ENCODE data around the gene PAM16. TPM values are rescaled to one million over a fixed set of nuclear protein-coding genes. Genes with fewer than 3 reads are reported as not detected.
"Not testable (repeated sequence)": the region's sequence is repeated elsewhere in the genome, so short reads cannot be mapped to it uniquely, and the experiment has no call there.

The PAM16 gene
- total RNA-seq (2022) = 71.8 and 117 TPM in 2 replicates
- percentile 48 among the genes with signal in this experiment for Bru-seq, nascent RNA
- BruChase-seq, experiment 1, labeled RNA remaining after a 6-hour chase = percentile 57 among the genes with signal in this experiment
- BruChase-seq, experiment 2, labeled RNA remaining after a 2-hour chase = percentile 50 among the genes with signal in this experiment
- long read RNA-seq, transcript PAM16-201 (5 exons, 587 nt) = major isoform, 40 of 58 reads
- long read RNA-seq, partial matches to known transcripts = 0 of 58 reads
- long read RNA-seq, other reads (novel, unspliced or antisense) = 9 of 58 reads

- peaks cover 8% of the 10 kb centered on the region for H3K4me1 Mint-ChIP-seq (ENCODE audit: insufficient read depth, unreplicated experiment)
- H3K27ac Mint-ChIP-seq (ENCODE audit: low read depth, unreplicated experiment) = peak within 1 kb of the TSS; percentile 81
These were observed at the start of gene PAM16 for GRCh38 chr16:4350787-4351659. Gene PAM16, minus strand, starts transcription at chr16:4351321. Its CDS starts 87 bp downstream, at chr16:4351234.

GRCh38 chr16:4399001-4399730 lies 48.0 kb upstream of the PAM16 start:
- CTCF ChIA-PET = interaction anchor here (0.5 to 10.1 kb wide), 7 partner anchors 9 to 840 kb away, joined by 3 to 263 read pairs (median 40); partner anchors contain the start of genes PAM16 and VASN
- POLR2A ChIA-PET = no interaction called here
- no peak overlapping the region for H3K27ac Mint-ChIP-seq (ENCODE audit: low read depth, unreplicated experiment)
- no peak for TF ChIP-seq CTCF (IDR thresholded peaks at IDR 0.05; ENCODE audit: unreplicated experiment)
- BruUV-seq (replicated peaks) = no TSS peak
- H3K4me3 Mint-ChIP-seq (ENCODE audit: unreplicated experiment) = no peak overlapping the region
- DNase-seq (ENCODE audit: unreplicated experiment) = no peak
- no peaks in the 10 kb centered on the region for H3K9me3 Mint-ChIP-seq (ENCODE audit: unreplicated experiment)
- H3K36me3 Mint-ChIP-seq (ENCODE audit: insufficient read depth, unreplicated experiment) = peaks cover 13% of the 10 kb centered on the region
- intact Hi-C loops (cut with micrococcal nuclease) = no loop called here
- no peaks in the 10 kb centered on the region for H3K4me1 Mint-ChIP-seq (ENCODE audit: insufficient read depth, unreplicated experiment)
- no peaks in the 10 kb centered on the region for H3K27me3 Mint-ChIP-seq (ENCODE audit: insufficient read depth, unreplicated experiment)

More at GRCh38 chr16:4350787-4351659, at the start of gene PAM16:
- no peak for TF ChIP-seq CTCF (IDR thresholded peaks at IDR 0.05; ENCODE audit: unreplicated experiment)
- H3K9me3 Mint-ChIP-seq (ENCODE audit: unreplicated experiment) = no peaks in the 10 kb centered on the region
- BruUV-seq (replicated peaks) = TSS peak; percentile 38
- intact Hi-C loops (cut with micrococcal nuclease) = loop anchor here (5.0 kb wide), 1 partner anchor 606 kb away; the partner anchor contains the start of gene SEC14L5
- CTCF ChIA-PET = interaction anchor here (0.8 to 6.9 kb wide), 6 partner anchors 8 to 151 kb away, joined by 3 to 75 read pairs (median 3); no protein-coding TSS in a partner anchor
- POLR2A ChIA-PET = interaction anchor here (0.7 to 1.5 kb wide), 11 partner anchors 23 to 1141 kb away, joined by 3 to 6 read pairs (median 4); no protein-coding TSS in a partner anchor
- H3K4me3 Mint-ChIP-seq (ENCODE audit: unreplicated experiment) = peak within 1 kb of the TSS; percentile 89
- peak; percentile 95 for DNase-seq (ENCODE audit: unreplicated experiment)
- no peaks in the 10 kb centered on the region for H3K27me3 Mint-ChIP-seq (ENCODE audit: insufficient read depth, unreplicated experiment)
- H3K36me3 Mint-ChIP-seq (ENCODE audit: insufficient read depth, unreplicated experiment) = no peaks in the 10 kb centered on the region

GRCh38 chr16:4395055-4395726 lies 44.1 kb upstream of the PAM16 start:
- Mint-ChIP-seq H3K27ac (ENCODE audit: low read depth, unreplicated experiment) (no peak overlapping the region), H3K4me1 (ENCODE audit: insufficient read depth, unreplicated experiment) (peaks cover 14% of the 10 kb centered on the region), H3K27me3 (ENCODE audit: insufficient read depth, unreplicated experiment) (no peaks in the 10 kb centered on the region), H3K9me3 (ENCODE audit: unreplicated experiment) (no peaks in the 10 kb centered on the region), H3K4me3 (ENCODE audit: unreplicated experiment) (no peak overlapping the region), H3K36me3 (ENCODE audit: insufficient read depth, unreplicated experiment) (peaks cover 15% of the 10 kb centered on the region)
- POLR2A ChIA-PET = interaction anchor here (1.4 kb wide), 1 partner anchor 11 kb away, joined by 3 read pairs; no protein-coding TSS in a partner anchor
- CTCF ChIA-PET = interaction anchor here (0.6 to 0.8 kb wide), 2 partner anchors 26 to 36 kb away, joined by 4 to 6 read pairs; no protein-coding TSS in a partner anchor
- no TSS peak for BruUV-seq (replicated peaks)
- DNase-seq (ENCODE audit: unreplicated experiment) = no peak
- intact Hi-C loops (cut with micrococcal nuclease) = no loop called here
- TF ChIP-seq CTCF (IDR thresholded peaks at IDR 0.05; ENCODE audit: unreplicated experiment) = no peak

- ChIA-PET POLR2A (interaction anchor here (1.0 to 1.7 kb wide), 2 partner anchors 16 to 20 kb away, joined by 3 to 6 read pairs; no protein-coding TSS in a partner anchor), CTCF (interaction anchor here (0.5 to 10.0 kb wide), 5 partner anchors 9 to 455 kb away, joined by 3 to 129 read pairs (median 3); no protein-coding TSS in a partner anchor)
- H3K9me3 Mint-ChIP-seq (ENCODE audit: unreplicated experiment); intact Hi-C loops (cut with micrococcal nuclease); DNase-seq (ENCODE audit: unreplicated experiment); H3K36me3 Mint-ChIP-seq (ENCODE audit: insufficient read depth, unreplicated experiment); H3K27me3 Mint-ChIP-seq (ENCODE audit: insufficient read depth, unreplicated experiment); H3K27ac Mint-ChIP-seq (ENCODE audit: low read depth, unreplicated experiment); H3K4me3 Mint-ChIP-seq (ENCODE audit: unreplicated experiment); BruUV-seq (replicated peaks): not testable (repeated sequence)
- H3K4me1 Mint-ChIP-seq (ENCODE audit: insufficient read depth, unreplicated experiment) = peaks cover 14% of the 10 kb centered on the region
These were observed 42.7 kb upstream of the PAM16 start for GRCh38 chr16:4393850-4394249.
